GM18907 (cell line): ENCODE measurements around the gene KCNJ4.
"Not testable (repeated sequence)": the region's sequence is repeated elsewhere in the genome, so short reads cannot be mapped to it uniquely, and the experiment has no call there.

Source experiments
- ATAC-seq: cut with Tn5 transposase; IDR thresholded peaks from one replicate; pipeline ENCODE4 v1.9.1; 2021; ENCODE audit warnings: mild to moderate bottlenecking, moderate library complexity; ENCODE audit not compliant: unreplicated experiment

The KCNJ4 gene

DNA sequence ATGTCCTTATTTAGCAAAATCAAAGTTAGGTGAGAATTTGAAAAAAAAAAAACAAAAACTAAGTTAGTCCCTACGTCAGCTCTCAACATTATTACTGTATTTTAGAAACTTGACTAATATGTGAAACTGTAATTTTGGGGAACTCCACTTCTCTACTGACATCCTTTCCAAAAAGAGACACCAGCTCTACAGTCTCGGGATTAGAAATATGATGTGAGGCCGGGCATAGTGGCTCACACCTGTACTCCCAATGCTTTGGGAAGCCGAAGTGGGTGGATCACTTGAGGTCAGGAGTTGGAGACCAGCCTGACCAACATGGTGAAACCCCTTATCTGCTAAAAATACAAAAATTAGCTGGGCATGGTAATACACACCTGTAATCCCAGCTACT is 65.6 kb downstream of the KCNJ4 start:
- ATAC-seq: peak; percentile 45

DNA sequence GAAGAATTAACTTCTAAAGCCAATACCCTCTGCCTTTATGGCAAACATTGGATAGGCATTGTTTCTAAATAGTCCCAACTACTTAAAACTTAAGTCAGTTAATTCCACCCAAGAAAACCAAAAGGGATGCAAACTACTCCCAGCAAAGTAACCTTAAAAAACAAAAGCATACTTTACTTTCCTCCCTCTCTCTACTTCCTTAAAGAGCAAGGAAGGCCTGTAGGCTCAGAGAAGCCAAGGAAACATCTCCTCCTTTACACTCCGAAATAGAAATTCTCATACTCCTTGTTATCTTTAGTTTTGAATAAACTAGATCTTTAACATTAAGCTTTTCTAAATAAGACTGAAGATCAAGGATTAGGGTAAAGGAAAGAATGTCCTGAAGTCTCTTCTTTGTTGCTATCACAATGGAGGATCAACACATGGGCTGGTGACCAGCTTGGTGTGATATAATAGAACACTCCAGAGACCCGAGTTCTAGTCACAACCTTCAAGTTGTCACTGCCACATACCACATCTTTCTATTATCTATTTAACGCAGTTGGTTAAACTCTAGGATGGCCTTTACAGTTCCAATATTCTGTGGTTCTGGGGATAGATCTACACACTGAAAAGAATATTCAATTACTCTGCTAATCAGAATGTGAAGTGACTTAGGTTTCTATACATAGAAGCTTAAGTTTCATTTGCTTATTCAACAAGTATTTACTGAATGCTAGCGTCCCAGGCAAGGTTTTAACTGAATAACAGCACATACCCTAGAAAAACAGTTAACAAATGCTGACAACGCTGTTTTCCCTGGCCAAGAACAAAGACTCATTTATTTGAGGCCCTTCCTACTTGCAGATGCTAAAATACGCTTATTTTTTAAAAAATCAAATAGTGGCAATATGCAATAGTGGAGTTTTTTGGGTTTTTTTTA is 66.2 kb downstream of the KCNJ4 start:
- ATAC-seq: peak; percentile 6

DNA sequence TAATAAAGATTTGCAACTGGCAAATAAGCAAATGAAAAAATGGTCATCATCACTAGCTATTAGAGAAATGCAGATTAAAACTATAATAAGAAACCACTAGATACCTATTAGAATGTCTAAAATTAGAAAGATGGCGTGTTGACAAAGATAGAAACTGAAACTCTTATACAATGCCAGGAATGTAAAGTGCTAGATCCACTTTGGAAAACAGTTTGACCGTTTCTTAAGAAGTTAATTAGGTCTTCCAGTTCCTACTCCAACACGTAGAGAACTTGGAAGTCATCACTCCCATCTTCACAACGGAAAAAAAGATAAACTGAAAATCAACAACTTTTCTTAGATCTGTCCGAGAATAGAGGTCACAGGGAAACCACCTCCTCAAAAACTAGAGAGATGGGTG is 68.1 kb downstream of the KCNJ4 start:
- not testable (repeated sequence) for ATAC-seq

DNA sequence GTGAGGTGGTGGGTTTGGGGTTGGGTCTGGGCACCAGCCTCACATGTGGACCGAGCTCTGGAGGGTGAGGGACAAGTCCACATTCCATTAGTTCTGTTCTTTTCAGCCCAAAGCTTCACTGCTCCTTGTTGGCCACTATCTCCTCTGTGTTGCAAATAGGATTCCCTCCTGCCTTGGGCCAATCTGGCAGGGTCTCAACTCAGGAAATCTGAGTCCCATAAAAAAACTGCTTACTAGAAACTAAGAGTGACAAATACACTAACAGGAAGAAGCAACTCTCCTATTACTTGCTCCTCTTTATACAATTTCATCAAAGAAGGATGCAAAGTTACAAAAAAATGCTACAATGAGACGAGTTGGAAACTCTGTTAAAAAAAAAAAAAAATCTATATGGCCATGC is 71.6 kb downstream of the KCNJ4 start:
- no peak for ATAC-seq

DNA sequence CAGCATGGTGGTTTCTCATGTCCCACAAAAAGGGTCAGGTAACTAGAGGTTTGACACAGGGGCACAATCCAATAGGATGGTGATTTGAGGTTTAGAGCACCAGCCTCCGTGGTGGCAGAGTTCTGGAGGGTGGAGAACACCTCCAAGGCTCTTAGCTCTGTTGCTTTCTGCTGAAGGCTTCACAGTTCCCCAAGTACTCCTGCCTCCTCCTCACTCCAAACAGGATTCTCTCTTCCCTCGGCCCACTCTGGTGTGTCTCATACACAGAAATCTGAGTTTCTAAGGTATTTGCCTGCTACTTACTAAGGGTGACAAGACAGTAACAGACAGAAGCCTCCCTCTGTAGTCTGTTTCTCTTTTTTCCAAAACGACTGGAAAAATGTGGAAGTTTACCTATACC is 73.6 kb downstream of the KCNJ4 start:
- not testable (repeated sequence) for ATAC-seq
